Astrocyte (in vitro differentiated cells and primary cell): ENCODE measurements around the gene OR1I1. TPM values are rescaled to one million over a fixed set of nuclear protein-coding genes. Genes with fewer than 3 reads are reported as not detected.

Experiments
- DNase-seq: peaks from one replicate; pipeline ENCODE4 v3.0.0-alpha.2; 2010; ENCODE audit warnings: low read depth
- FAIRE-seq: peaks from 2 replicates; lab custom pipeline; 2011; peaks lifted over from hg19 to GRCh38; lab: Jason Lieb, UNC
- H2AFZ ChIP-seq: 2 replicates; pipeline ENCODE4 v1.6.0; 2012; ENCODE audit warnings: low read depth, low read length, inconsistent platforms
- H3K27ac ChIP-seq: 2 replicates; pipeline ENCODE4 v1.5.1; 2011; ENCODE audit warnings: low read depth, low read length, inconsistent platforms
- H3K27me3 ChIP-seq: 2 replicates; pipeline ENCODE4 v1.6.0; 2011; ENCODE audit warnings: low read length, inconsistent platforms; ENCODE audit not compliant: insufficient read depth
- H3K36me3 ChIP-seq: 2 replicates; pipeline ENCODE4 v1.5.1; 2011; ENCODE audit warnings: low read length, inconsistent platforms; ENCODE audit not compliant: insufficient read depth
- H3K4me1 ChIP-seq: 2 replicates; pipeline ENCODE4 v1.5.1; 2011; ENCODE audit warnings: low read length, inconsistent platforms; ENCODE audit not compliant: insufficient read depth
- H3K4me2 ChIP-seq: 2 replicates; pipeline ENCODE4 v1.6.0; 2012; ENCODE audit warnings: low read length, inconsistent platforms
- H3K4me3 ChIP-seq: 2 replicates; pipeline ENCODE4 v1.5.1; 2011; ENCODE audit warnings: low read depth, mild to moderate bottlenecking, low read length, inconsistent platforms; ENCODE audit not compliant: insufficient read depth
- H3K79me2 ChIP-seq: 2 replicates; pipeline ENCODE4 v1.6.0; 2012; ENCODE audit warnings: mild to moderate bottlenecking, low read length, inconsistent platforms; ENCODE audit not compliant: insufficient read depth
- H3K9ac ChIP-seq: 2 replicates; pipeline ENCODE4 v1.6.0; 2012; ENCODE audit warnings: mild to moderate bottlenecking, low read length, inconsistent platforms
- H3K9me3 ChIP-seq: 2 replicates; pipeline ENCODE4 v1.5.1; 2012; ENCODE audit warnings: low read depth, mild to moderate bottlenecking, low read length, inconsistent platforms; ENCODE audit not compliant: insufficient read depth
- H4K20me1 ChIP-seq: 2 replicates; pipeline ENCODE4 v1.6.0; 2012; ENCODE audit warnings: low read length, inconsistent platforms; ENCODE audit not compliant: insufficient read depth
- H3K27ac Mint-ChIP-seq: one replicate; pipeline ENCODE4 v1.8.0; 2021; ENCODE audit warnings: mild to moderate bottlenecking, mixed read lengths; ENCODE audit not compliant: unreplicated experiment
- H3K27me3 Mint-ChIP-seq: one replicate; pipeline ENCODE4 v1.8.0; 2021; ENCODE audit warnings: low read depth, mixed read lengths; ENCODE audit not compliant: unreplicated experiment
- H3K36me3 Mint-ChIP-seq: one replicate; pipeline ENCODE4 v1.8.0; 2021; ENCODE audit warnings: low read depth, mixed read lengths; ENCODE audit not compliant: unreplicated experiment
- H3K4me1 Mint-ChIP-seq: one replicate; pipeline ENCODE4 v1.8.0; 2021; ENCODE audit warnings: low read depth, mixed read lengths; ENCODE audit not compliant: unreplicated experiment
- H3K4me3 Mint-ChIP-seq: one replicate; pipeline ENCODE4 v1.8.0; 2021; ENCODE audit warnings: mild to moderate bottlenecking, moderate library complexity, mixed read lengths; ENCODE audit not compliant: unreplicated experiment
- H3K9me3 Mint-ChIP-seq: one replicate; pipeline ENCODE4 v1.8.0; 2021; ENCODE audit warnings: mild to moderate bottlenecking, mixed read lengths; ENCODE audit not compliant: unreplicated experiment
- EZH2 ChIP-seq: IDR thresholded peaks from 2 replicates; pipeline ENCODE4 v1.6.1; 2012; ENCODE audit warnings: mild to moderate bottlenecking, low read length, inconsistent platforms; ENCODE audit not compliant: insufficient read depth
- total RNA-seq: library from RNA; stranded (reverse); gene quantifications from 2 replicates; pipeline ENCODE4 v1.2.1, GENCODE V29; 2021
- TF ChIP-seq, protein P1 (sequence below): IDR thresholded peaks from 2 replicates; pipeline ENCODE4 v1.5.1; 2011; ENCODE audit warnings: low read depth, mild to moderate bottlenecking, inconsistent platforms, low read length, moderate library complexity; ENCODE audit not compliant: insufficient read depth

OR1I1 gene
- total RNA-seq, 1 donor from 2014 or later, result not detected

DNA sequence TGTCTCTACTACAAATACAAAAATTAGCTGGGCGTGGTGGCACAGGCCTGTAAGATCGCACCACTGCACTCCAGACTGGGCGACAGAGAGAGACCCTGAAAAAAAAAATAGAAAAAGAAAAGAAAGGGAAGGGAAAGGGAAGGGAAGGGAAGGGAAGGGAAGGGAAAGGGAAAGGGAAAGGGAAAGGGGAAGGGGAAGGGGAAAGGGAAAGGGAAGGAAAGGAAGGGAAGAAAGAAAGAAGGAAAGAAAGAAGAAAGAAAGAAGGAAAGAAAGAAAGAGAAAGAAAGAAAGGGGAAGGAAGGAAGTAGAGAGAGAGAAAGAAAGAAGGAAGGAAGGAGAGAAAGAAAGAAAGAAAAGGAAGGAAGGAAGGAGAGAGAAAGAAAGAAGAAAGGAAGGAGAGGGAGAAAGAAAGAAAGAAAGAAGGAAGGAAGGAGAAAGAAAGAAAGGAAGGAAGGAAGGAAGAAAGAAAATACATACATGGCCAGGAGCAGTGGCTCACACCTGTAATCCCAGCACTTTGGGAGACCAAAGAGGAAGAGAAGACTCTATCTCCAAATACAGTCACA, 17.1 kb downstream of the OR1I1 start:
- Histone ChIP-seq H3K4me1 (no peaks in the 10 kb centered on the region), H4K20me1 (no peaks in the 10 kb centered on the region), H3K27me3 (no peaks in the 10 kb centered on the region), H3K9me3 (peaks cover 5% of the 10 kb centered on the region), H3K4me3 (no peak overlapping the region), H3K27ac (no peak overlapping the region), H2AFZ (no peak overlapping the region), H3K36me3 (no peaks in the 10 kb centered on the region), H3K79me2 (no peaks in the 10 kb centered on the region), H3K9ac (no peak overlapping the region), H3K4me2 (no peak overlapping the region)
- H3K36me3 Mint-ChIP-seq, result no peaks in the 10 kb centered on the region
- FAIRE-seq, result no peak
- DNase-seq, result no peak
- TF ChIP-seq, protein P1, sequence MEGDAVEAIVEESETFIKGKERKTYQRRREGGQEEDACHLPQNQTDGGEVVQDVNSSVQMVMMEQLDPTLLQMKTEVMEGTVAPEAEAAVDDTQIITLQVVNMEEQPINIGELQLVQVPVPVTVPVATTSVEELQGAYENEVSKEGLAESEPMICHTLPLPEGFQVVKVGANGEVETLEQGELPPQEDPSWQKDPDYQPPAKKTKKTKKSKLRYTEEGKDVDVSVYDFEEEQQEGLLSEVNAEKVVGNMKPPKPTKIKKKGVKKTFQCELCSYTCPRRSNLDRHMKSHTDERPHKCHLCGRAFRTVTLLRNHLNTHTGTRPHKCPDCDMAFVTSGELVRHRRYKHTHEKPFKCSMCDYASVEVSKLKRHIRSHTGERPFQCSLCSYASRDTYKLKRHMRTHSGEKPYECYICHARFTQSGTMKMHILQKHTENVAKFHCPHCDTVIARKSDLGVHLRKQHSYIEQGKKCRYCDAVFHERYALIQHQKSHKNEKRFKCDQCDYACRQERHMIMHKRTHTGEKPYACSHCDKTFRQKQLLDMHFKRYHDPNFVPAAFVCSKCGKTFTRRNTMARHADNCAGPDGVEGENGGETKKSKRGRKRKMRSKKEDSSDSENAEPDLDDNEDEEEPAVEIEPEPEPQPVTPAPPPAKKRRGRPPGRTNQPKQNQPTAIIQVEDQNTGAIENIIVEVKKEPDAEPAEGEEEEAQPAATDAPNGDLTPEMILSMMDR, result no peak
- TF ChIP-seq EZH2, result no peak
- no peaks in the 10 kb centered on the region for H3K9me3 Mint-ChIP-seq
- H3K27me3 Mint-ChIP-seq, result peaks cover 7% of the 10 kb centered on the region
- no peak overlapping the region for H3K4me3 Mint-ChIP-seq
- no peaks in the 10 kb centered on the region for H3K4me1 Mint-ChIP-seq
- no peak overlapping the region for H3K27ac Mint-ChIP-seq

DNA sequence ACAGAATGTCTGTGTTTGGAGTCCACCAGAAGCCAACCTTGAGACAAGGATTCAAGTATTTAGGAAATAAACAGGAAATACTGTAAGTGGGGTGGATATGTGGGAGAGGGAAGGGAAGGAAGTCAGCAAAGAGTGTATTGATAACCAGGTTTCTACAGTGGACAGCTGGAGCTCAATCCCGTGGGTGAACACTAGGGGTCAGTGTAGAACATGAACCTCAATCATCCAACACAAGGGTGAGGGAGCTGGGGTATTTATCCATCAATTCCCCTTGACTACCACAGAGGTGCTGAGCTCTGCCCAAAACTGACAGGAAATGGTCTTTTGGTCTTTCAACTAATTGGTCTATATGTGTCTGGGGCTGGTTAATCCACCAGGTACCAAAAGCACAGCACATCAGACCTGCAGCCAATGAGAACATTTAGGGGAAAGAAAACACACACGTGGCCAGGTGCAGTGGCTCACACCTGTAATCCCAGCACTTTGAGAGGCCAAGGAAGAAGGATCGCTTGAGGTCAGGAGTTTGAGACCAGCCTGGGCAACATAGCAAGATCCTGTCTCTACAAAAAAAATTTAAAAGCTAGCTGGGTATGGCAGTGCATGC, 19.6 kb downstream of the OR1I1 start:
- no peak for DNase-seq

More for the DNA sequence above, 19.6 kb downstream of the OR1I1 start:
- TF ChIP-seq, protein P1, result peak; percentile 68
- no peak for TF ChIP-seq EZH2
- H3K9me3 Mint-ChIP-seq, result peaks cover 2% of the 10 kb centered on the region
- Histone ChIP-seq H3K4me1 (peaks cover under 1% of the 10 kb centered on the region), H3K9ac (no peak overlapping the region), H3K79me2 (no peaks in the 10 kb centered on the region), H4K20me1 (no peaks in the 10 kb centered on the region), H2AFZ (no peak overlapping the region), H3K36me3 (no peaks in the 10 kb centered on the region), H3K9me3 (peaks cover 8% of the 10 kb centered on the region), H3K27ac (no peak overlapping the region), H3K4me3 (no peak overlapping the region), H3K4me2 (no peak overlapping the region), H3K27me3 (no peaks in the 10 kb centered on the region)
- H3K27ac Mint-ChIP-seq, result no peak overlapping the region
- H3K4me1 Mint-ChIP-seq, result peaks cover under 1% of the 10 kb centered on the region
- no peak overlapping the region for H3K4me3 Mint-ChIP-seq
- H3K27me3 Mint-ChIP-seq, result no peaks in the 10 kb centered on the region
- FAIRE-seq, result no peak
- H3K36me3 Mint-ChIP-seq, result no peaks in the 10 kb centered on the region
